Measurements from ENCODE around the gene UBE4B.
A peak's percentile ranks its signal among the peaks of the same experiment; 100 is the strongest.
"Not testable (repeated sequence)": the region's sequence is repeated elsewhere in the genome, so short reads cannot be mapped to it uniquely, and the experiment has no call there.

The UBE4B gene

GRCh38 chr1:10103193-10103592, 70.4 kb downstream of the UBE4B start:
- no peaks in the 10 kb centered on the region for H3K27me3 ChIP-seq (replicated peaks)
- no peak overlapping the region for H3K27ac ChIP-seq
- in situ Hi-C loops (cut with HindIII; ENCODE audit: low pct_ligation_motif_present, low sequenced_read_pairs): no loop called here
- TF ChIP-seq, protein P1, sequence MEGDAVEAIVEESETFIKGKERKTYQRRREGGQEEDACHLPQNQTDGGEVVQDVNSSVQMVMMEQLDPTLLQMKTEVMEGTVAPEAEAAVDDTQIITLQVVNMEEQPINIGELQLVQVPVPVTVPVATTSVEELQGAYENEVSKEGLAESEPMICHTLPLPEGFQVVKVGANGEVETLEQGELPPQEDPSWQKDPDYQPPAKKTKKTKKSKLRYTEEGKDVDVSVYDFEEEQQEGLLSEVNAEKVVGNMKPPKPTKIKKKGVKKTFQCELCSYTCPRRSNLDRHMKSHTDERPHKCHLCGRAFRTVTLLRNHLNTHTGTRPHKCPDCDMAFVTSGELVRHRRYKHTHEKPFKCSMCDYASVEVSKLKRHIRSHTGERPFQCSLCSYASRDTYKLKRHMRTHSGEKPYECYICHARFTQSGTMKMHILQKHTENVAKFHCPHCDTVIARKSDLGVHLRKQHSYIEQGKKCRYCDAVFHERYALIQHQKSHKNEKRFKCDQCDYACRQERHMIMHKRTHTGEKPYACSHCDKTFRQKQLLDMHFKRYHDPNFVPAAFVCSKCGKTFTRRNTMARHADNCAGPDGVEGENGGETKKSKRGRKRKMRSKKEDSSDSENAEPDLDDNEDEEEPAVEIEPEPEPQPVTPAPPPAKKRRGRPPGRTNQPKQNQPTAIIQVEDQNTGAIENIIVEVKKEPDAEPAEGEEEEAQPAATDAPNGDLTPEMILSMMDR (IDR thresholded peaks at IDR 0.05; ENCODE audit: low read depth, low read length, missing control alignments): no peak
- H3K36me3 ChIP-seq (replicated peaks): peaks cover 20% of the 10 kb centered on the region
- DNase-seq: no peak
- no peak overlapping the region for H3K4me3 ChIP-seq (ENCODE audit: low read depth, low read length)

- no peak for DNase-seq
- TF ChIP-seq, protein P1 (IDR thresholded peaks at IDR 0.05; ENCODE audit: low read depth, low read length, missing control alignments): no peak
- Histone ChIP-seq H3K27me3 (replicated peaks) (no peaks in the 10 kb centered on the region), H3K36me3 (replicated peaks) (peaks cover 20% of the 10 kb centered on the region), H3K27ac (no peak overlapping the region), H3K4me3 (ENCODE audit: low read depth, low read length) (no peak overlapping the region)
- in situ Hi-C loops (cut with HindIII; ENCODE audit: low pct_ligation_motif_present, low sequenced_read_pairs): no loop called here
Observed at GRCh38 chr1:10104834-10105233, 72.1 kb downstream of the UBE4B start.

DNA sequence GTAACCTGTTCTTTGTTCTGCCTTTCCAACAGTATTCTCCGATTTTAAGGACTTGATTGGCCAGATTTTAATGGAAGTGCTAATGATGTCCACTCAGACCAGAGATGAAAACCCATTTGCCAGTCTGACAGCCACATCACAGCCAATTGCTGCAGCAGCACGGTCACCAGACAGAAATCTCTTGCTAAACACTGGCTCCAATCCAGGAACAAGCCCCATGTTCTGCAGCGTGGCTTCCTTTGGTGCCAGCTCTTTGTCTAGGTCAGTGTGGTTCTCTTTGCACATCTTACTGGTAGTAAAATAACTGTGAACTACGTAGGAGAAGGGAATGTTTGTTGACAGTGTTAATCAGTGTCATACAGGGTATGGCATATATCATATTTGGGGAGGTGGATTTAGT, 72.7 kb downstream of the UBE4B start:
- Histone ChIP-seq H3K4me3 (ENCODE audit: low read depth, low read length) (no peak overlapping the region), H3K27ac (no peak overlapping the region), H3K27me3 (replicated peaks) (no peaks in the 10 kb centered on the region), H3K36me3 (replicated peaks) (peaks cover 20% of the 10 kb centered on the region)
- DNase-seq: no peak
- TF ChIP-seq, protein P1 (IDR thresholded peaks at IDR 0.05; ENCODE audit: low read depth, low read length, missing control alignments): no peak
- in situ Hi-C loops (cut with HindIII; ENCODE audit: low pct_ligation_motif_present, low sequenced_read_pairs): no loop called here

DNA sequence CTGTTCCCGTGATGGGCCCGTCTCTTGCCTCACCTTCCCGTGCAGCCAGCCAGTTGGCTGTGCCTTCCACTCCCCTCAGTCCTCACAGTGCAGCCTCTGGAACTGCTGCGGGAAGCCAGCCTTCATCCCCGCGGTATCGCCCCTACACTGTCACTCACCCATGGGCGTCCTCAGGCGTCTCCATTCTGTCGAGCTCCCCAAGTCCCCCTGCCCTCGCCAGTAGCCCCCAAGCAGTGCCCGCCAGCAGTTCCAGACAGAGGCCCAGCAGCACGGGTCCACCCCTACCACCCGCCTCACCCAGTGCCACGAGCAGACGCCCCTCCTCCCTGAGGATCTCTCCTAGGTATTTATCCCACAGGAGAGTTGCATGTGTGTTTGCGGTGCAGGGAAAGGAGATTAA, 73.5 kb downstream of the UBE4B start:
- Histone ChIP-seq H3K27ac (no peak overlapping the region), H3K27me3 (replicated peaks) (no peaks in the 10 kb centered on the region), H3K36me3 (replicated peaks) (peaks cover 20% of the 10 kb centered on the region), H3K4me3 (ENCODE audit: low read depth, low read length) (no peak overlapping the region)
- in situ Hi-C loops (cut with HindIII; ENCODE audit: low pct_ligation_motif_present, low sequenced_read_pairs): no loop called here
- TF ChIP-seq, protein P1 (IDR thresholded peaks at IDR 0.05; ENCODE audit: low read depth, low read length, missing control alignments): no peak
- DNase-seq: no peak

DNA sequence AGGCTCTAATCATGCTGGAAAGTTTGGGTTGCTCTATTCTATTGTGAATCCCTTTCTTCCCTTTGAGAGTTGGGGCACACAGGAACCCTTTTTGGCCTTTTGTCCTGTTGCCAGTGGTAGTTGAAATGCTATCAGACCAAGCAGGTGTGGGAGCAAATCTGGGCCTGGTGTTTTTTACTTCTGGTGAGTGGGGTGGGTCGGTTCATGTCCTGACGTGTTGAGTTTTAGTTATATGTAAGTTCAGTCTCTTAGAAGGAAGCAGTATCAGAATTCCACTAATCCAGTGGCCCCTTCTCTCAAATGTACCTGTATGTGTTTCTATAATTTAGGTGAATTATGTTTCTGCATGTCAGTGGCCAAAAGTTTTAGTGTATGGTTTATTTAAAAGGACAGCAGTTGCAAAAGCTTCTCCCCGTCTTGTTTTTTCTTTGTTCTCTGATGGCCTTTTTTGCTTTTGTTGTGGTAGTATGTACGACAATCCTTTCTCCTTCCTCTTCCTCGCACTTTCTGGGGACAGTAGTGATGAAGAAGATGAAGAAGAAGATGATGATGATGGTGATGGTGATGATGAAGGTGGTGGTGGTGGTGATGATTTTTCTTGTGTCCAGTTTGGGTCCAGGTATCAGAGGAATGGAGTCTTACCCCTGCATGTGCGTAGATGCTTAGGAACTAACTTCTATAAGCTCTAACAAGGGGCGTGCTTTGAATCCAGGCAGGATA, 74.2 kb downstream of the UBE4B start:
- in situ Hi-C loops (cut with HindIII; ENCODE audit: low pct_ligation_motif_present, low sequenced_read_pairs): no loop called here
- TF ChIP-seq, protein P1 (IDR thresholded peaks at IDR 0.05; ENCODE audit: low read depth, low read length, missing control alignments): no peak
- no peaks in the 10 kb centered on the region for H3K27me3 ChIP-seq (replicated peaks)
- no peak overlapping the region for H3K27ac ChIP-seq
- no peak overlapping the region for H3K4me3 ChIP-seq (ENCODE audit: low read depth, low read length)
- DNase-seq: no peak
- H3K36me3 ChIP-seq (replicated peaks): peaks cover 20% of the 10 kb centered on the region

- Histone ChIP-seq H3K27ac (peak overlapping the region; percentile 67), H3K36me3 (replicated peaks) (peaks cover 20% of the 10 kb centered on the region)
- DNase-seq; in situ Hi-C loops (cut with HindIII; ENCODE audit: low pct_ligation_motif_present, low sequenced_read_pairs); H3K27me3 ChIP-seq (replicated peaks); H3K4me3 ChIP-seq (ENCODE audit: low read depth, low read length): not testable (repeated sequence)
Observed at GRCh38 chr1:10107476-10107847, 74.7 kb downstream of the UBE4B start.
